NT2/D1 (cell line): ENCODE data around the gene RAB3B.

ENCODE experiments used
- DNase-seq: peaks from one replicate; pipeline ENCODE4 v3.0.0-alpha.2; 2011; ENCODE audit warnings: low read depth, low spot score
- H3K27me3 ChIP-seq: 2 replicates; pipeline ENCODE4 v1.6.0; 2011; ENCODE audit warnings: mild to moderate bottlenecking; ENCODE audit not compliant: insufficient read length, insufficient read depth
- H3K36me3 ChIP-seq: 2 replicates; pipeline ENCODE4 v1.6.1; 2011; ENCODE audit warnings: mild to moderate bottlenecking, low read length, mixed read lengths; ENCODE audit not compliant: insufficient read depth, insufficient read length
- H3K4me1 ChIP-seq: 2 replicates; pipeline ENCODE4 v1.5.1; 2011; ENCODE audit not compliant: insufficient read depth, insufficient read length
- H3K4me3 ChIP-seq: 2 replicates; pipeline ENCODE4 v1.5.1; 2011; ENCODE audit warnings: low read depth; ENCODE audit not compliant: insufficient read length
- H3K9ac ChIP-seq: 2 replicates; pipeline ENCODE4 v1.6.0; 2011; ENCODE audit warnings: low read depth; ENCODE audit not compliant: insufficient read length
- H3K9me3 ChIP-seq: 2 replicates; pipeline ENCODE4 v1.5.1; 2011; ENCODE audit warnings: mild to moderate bottlenecking, low read length; ENCODE audit not compliant: insufficient read depth
- SUZ12 ChIP-seq: IDR thresholded peaks from 2 replicates; pipeline ENCODE4 v1.6.1; 2011; ENCODE audit not compliant: insufficient read length, insufficient read depth; ENCODE audit errors: extremely low read depth
- YY1 ChIP-seq: IDR thresholded peaks from 2 replicates; pipeline ENCODE4 v1.6.1; 2011; ENCODE audit not compliant: insufficient read length, insufficient read depth
- ZNF274 ChIP-seq: IDR thresholded peaks from 2 replicates; pipeline ENCODE4 v1.6.1; 2011; ENCODE audit warnings: mild to moderate bottlenecking, low read depth, low read length

Gene RAB3B

GRCh38 chr1:51927029-51927428 is 63.5 kb downstream of the RAB3B start:
- Histone ChIP-seq H3K27me3 (no peaks in the 10 kb centered on the region), H3K9ac (no peak overlapping the region), H3K4me3 (no peak overlapping the region), H3K9me3 (no peaks in the 10 kb centered on the region), H3K36me3 (peaks cover 59% of the 10 kb centered on the region), H3K4me1 (peaks cover 4% of the 10 kb centered on the region)
- TF ChIP-seq SUZ12 (no peak), YY1 (no peak), ZNF274 (no peak)
- DNase-seq: no peak

GRCh38 chr1:51926171-51926812 is 64.2 kb downstream of the RAB3B start:
- no peak for DNase-seq
- Histone ChIP-seq H3K4me1 (peaks cover 7% of the 10 kb centered on the region), H3K9me3 (no peaks in the 10 kb centered on the region)

GRCh38 chr1:51924455-51924854 is 66.0 kb downstream of the RAB3B start:
- Histone ChIP-seq H3K27me3 (no peaks in the 10 kb centered on the region), H3K4me1 (peaks cover 11% of the 10 kb centered on the region), H3K9ac (no peak overlapping the region), H3K4me3 (no peak overlapping the region), H3K36me3 (peaks cover 49% of the 10 kb centered on the region), H3K9me3 (no peaks in the 10 kb centered on the region)
- no peak for DNase-seq
- TF ChIP-seq SUZ12 (no peak), YY1 (no peak), ZNF274 (no peak)

More at GRCh38 chr1:51926171-51926812, 64.2 kb downstream of the RAB3B start:
- TF ChIP-seq SUZ12: no peak
- Histone ChIP-seq H3K36me3 (peaks cover 52% of the 10 kb centered on the region), H3K4me3 (no peak overlapping the region), H3K9ac (no peak overlapping the region), H3K27me3 (no peaks in the 10 kb centered on the region)

- no peak for TF ChIP-seq ZNF274
- no peak for TF ChIP-seq YY1
- no peak for TF ChIP-seq SUZ12
- H3K4me3 ChIP-seq: no peak overlapping the region
- H3K36me3 ChIP-seq: peaks cover 60% of the 10 kb centered on the region
- H3K9me3 ChIP-seq: no peaks in the 10 kb centered on the region
- no peak overlapping the region for H3K9ac ChIP-seq
- no peak for DNase-seq
- peaks cover 13% of the 10 kb centered on the region for H3K4me1 ChIP-seq
- H3K27me3 ChIP-seq: no peaks in the 10 kb centered on the region
Measured at GRCh38 chr1:51922040-51922439, 68.5 kb downstream of the RAB3B start.

GRCh38 chr1:51920130-51920529 is 70.4 kb downstream of the RAB3B start:
- H3K4me3 ChIP-seq: no peak overlapping the region
- no peaks in the 10 kb centered on the region for H3K9me3 ChIP-seq
- H3K9ac ChIP-seq: no peak overlapping the region
- TF ChIP-seq ZNF274: no peak
- no peak for TF ChIP-seq YY1
- TF ChIP-seq SUZ12: no peak
- H3K36me3 ChIP-seq: peaks cover 62% of the 10 kb centered on the region
- peaks cover 13% of the 10 kb centered on the region for H3K4me1 ChIP-seq
- DNase-seq: no peak
- H3K27me3 ChIP-seq: no peaks in the 10 kb centered on the region

- Histone ChIP-seq H3K27me3 (no peaks in the 10 kb centered on the region), H3K36me3 (peaks cover 62% of the 10 kb centered on the region), H3K9me3 (no peaks in the 10 kb centered on the region), H3K4me3 (no peak overlapping the region), H3K4me1 (peaks cover 13% of the 10 kb centered on the region), H3K9ac (no peak overlapping the region)
- DNase-seq: no peak
- TF ChIP-seq YY1 (no peak), ZNF274 (no peak), SUZ12 (no peak)
Measured at GRCh38 chr1:51919684-51920083, 70.8 kb downstream of the RAB3B start.

- no peak for TF ChIP-seq YY1
- TF ChIP-seq SUZ12: no peak
- no peak for TF ChIP-seq ZNF274
- H3K4me1 ChIP-seq: peaks cover 7% of the 10 kb centered on the region
- peaks cover 59% of the 10 kb centered on the region for H3K36me3 ChIP-seq
- H3K4me3 ChIP-seq: no peak overlapping the region
- no peak for DNase-seq
- no peak overlapping the region for H3K9ac ChIP-seq
- no peaks in the 10 kb centered on the region for H3K9me3 ChIP-seq
- no peaks in the 10 kb centered on the region for H3K27me3 ChIP-seq
Measured at GRCh38 chr1:51916587-51917405, 73.7 kb downstream of the RAB3B start.
